ENCODE results near the gene YKT6.

YKT6 gene

GRCh38 chr7:44246396-44247113, 45.8 kb downstream of the YKT6 start:
- TF ChIP-seq, protein P1, sequence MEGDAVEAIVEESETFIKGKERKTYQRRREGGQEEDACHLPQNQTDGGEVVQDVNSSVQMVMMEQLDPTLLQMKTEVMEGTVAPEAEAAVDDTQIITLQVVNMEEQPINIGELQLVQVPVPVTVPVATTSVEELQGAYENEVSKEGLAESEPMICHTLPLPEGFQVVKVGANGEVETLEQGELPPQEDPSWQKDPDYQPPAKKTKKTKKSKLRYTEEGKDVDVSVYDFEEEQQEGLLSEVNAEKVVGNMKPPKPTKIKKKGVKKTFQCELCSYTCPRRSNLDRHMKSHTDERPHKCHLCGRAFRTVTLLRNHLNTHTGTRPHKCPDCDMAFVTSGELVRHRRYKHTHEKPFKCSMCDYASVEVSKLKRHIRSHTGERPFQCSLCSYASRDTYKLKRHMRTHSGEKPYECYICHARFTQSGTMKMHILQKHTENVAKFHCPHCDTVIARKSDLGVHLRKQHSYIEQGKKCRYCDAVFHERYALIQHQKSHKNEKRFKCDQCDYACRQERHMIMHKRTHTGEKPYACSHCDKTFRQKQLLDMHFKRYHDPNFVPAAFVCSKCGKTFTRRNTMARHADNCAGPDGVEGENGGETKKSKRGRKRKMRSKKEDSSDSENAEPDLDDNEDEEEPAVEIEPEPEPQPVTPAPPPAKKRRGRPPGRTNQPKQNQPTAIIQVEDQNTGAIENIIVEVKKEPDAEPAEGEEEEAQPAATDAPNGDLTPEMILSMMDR (IDR thresholded peaks at IDR 0.05; ENCODE audit: extremely low read depth, missing control alignments): no peak
- DNase-seq (ENCODE audit: low spot score): no peak

GRCh38 chr7:44247868-44248651, 47.3 kb downstream of the YKT6 start:
- TF ChIP-seq, protein P1 (IDR thresholded peaks at IDR 0.05; ENCODE audit: extremely low read depth, missing control alignments): no peak
- DNase-seq (ENCODE audit: low spot score): no peak

DNA sequence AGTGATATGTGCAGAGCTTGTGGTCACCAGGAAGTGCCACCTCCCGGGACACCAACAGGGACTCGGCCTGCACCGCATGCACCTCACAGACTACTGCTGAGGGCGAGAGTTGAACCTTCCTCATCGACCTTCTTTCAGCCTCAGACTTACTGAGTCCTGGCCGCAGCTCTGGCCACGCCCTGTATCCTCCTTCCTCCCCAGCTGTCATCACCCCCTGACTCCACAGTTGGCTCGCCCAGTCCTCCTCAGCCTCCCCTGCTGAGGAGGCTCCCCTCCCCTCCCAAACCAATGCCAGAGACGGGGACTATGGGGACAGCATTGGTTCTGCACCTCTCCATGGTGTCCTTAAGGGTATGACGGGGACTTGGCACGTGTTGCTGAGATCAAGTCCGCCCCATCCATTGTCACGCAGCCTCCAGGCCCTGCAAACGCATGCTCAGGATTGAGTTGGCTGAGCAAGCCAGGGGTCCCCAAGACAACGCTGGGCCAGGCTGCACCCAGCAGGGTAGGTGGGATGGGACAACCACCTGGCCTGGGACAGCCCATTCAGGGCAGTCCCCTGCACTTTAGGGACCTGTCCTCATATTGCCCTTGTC, 49.0 kb downstream of the YKT6 start:
- no peak for DNase-seq (ENCODE audit: low spot score)
- TF ChIP-seq, protein P1 (IDR thresholded peaks at IDR 0.05; ENCODE audit: extremely low read depth, missing control alignments): no peak

DNA sequence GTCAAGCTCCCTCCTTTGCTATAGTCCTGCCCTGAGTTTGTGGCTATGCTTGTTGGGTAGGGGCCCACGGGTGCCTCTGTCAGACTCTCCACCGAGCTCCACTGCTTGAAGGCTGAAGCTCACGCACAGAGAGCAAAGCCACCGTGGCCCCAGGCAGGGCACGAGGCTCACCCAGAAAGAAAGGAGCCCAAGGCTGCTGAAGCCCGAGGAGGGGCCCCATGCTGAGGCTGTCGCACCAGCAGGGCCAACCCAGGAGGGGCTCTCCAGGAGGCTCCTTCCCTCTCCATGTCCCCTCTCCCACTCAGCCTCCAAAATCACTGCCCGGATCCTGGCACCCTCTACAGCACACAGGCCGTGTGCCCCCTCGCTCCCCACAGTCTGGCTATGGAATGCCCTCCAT, 50.5 kb downstream of the YKT6 start:
- TF ChIP-seq, protein P1 (IDR thresholded peaks at IDR 0.05; ENCODE audit: extremely low read depth, missing control alignments): no peak
- DNase-seq (ENCODE audit: low spot score): no peak

DNA sequence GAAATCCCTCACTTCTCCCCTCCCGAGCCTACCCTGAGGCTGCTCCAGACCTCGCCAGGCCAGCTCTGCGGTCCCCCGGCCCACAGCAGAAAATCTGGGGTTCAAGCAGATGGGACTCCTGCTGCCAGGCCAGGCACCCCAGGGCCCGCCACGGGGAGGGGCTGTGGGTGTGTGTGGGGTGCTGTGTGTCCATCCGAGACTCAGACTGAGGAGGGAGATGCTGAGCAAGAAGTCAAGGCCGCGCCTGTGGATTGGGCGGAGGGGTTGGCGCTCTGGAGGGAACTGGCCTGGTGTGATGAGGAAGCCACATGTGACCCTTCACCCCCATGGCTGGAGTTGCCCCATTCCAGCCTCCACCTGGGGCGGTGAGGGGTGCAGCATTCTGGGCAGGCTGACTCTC, 51.1 kb downstream of the YKT6 start:
- DNase-seq (ENCODE audit: low spot score): no peak
- TF ChIP-seq, protein P1 (IDR thresholded peaks at IDR 0.05; ENCODE audit: extremely low read depth, missing control alignments): no peak

GRCh38 chr7:44256459-44256858, 55.7 kb downstream of the YKT6 start:
- DNase-seq (ENCODE audit: low spot score): no peak
- TF ChIP-seq, protein P1 (IDR thresholded peaks at IDR 0.05; ENCODE audit: extremely low read depth, missing control alignments): no peak

GRCh38 chr7:44257213-44257612, 56.4 kb downstream of the YKT6 start:
- no peak for DNase-seq (ENCODE audit: low spot score)
- TF ChIP-seq, protein P1 (IDR thresholded peaks at IDR 0.05; ENCODE audit: extremely low read depth, missing control alignments): no peak

All from GM20000 (cell line).